Testis (tissue), 3 donors: ENCODE measurements around the gene SFRP2. TPM values are rescaled to one million over a fixed set of nuclear protein-coding genes. Genes with fewer than 3 reads are reported as not detected.

Experiments used
- DNase-seq: peaks from one replicate; pipeline ENCODE4 v3.0.0-alpha.2; 2019
- H3K27ac ChIP-seq, 2 donors: fragments of 200-600 bp; sonication (generic); one replicate each; pipeline ENCODE4 v1.5.1; 2019
- H3K27me3 ChIP-seq: fragments of 200-600 bp; sonication (generic); one replicate; pipeline ENCODE4 v1.5.1; 2019
- H3K36me3 ChIP-seq: fragments of 200-600 bp; sonication (generic); one replicate; pipeline ENCODE4 v1.5.1; 2017; ENCODE audit warnings: low read depth; ENCODE audit errors: missing control alignments
- H3K4me1 ChIP-seq: fragments of 200-600 bp; sonication (generic); one replicate; pipeline ENCODE4 v1.5.1; 2019
- H3K4me3 ChIP-seq, 2 donors: fragments of 200-600 bp; sonication (generic); one replicate each; pipeline ENCODE4 v1.5.1; 2017 to 2019
- H3K9me3 ChIP-seq: fragments of 200-600 bp; sonication (generic); one replicate; pipeline ENCODE4 v1.5.1; 2017
- CTCF ChIP-seq, 3 experiments: fragments of 450-650 bp in 2 of 3; fragments of 200-600 bp in 1 of 3; sonication (generic) in 1 of 3; IDR thresholded peaks; one replicate each; pipeline ENCODE4 v1.5.1; 2016 to 2019; ENCODE audit warnings: antibody characterized with exemption in 3 of 3, mild to moderate bottlenecking in 2 of 3, moderate library complexity in 1 of 3
- POLR2A ChIP-seq: fragments of 450-650 bp; IDR thresholded peaks from one replicate; pipeline ENCODE4 v1.6.1; 2017; ENCODE audit warnings: antibody characterized with exemption, mild to moderate bottlenecking, moderate library complexity
- WGBS, 2 donors: methylation state at CpG; one replicate each; pipeline ENCODE4 v1.1.5; 2018; 5-methylcytosine and 5-hydroxymethylcytosine counted together
- intact Hi-C: fragments of 100-400 bp; cut with DNase I; formaldehyde crosslinking; loops from one replicate; pipeline ENCODE4 v1.15.1; 2023; ENCODE audit warnings: low total_unique reads
- polyA plus RNA-seq: library from polyadenylated mRNA; stranded (reverse); fragments of 350-450 nt; fragmentation: Illumina TruSeq; extraction: RNeasy Lipid Tissue Mini Kit (QIAGEN cat#74804); gene quantifications from one replicate; pipeline ENCODE4 v1.2.3, GENCODE V29; 2014; ENCODE audit warnings: low read depth, low replicate concordance; ENCODE audit not compliant: insufficient read depth
- total RNA-seq, 2 donors: library from RNA; depleted of rRNA; stranded (reverse); fragments of >200 nt; gene quantifications; one replicate each; pipeline ENCODE4 v1.2.3, GENCODE V29; 2016

Gene SFRP2
- total and polyA plus RNA-seq, 3 donors from 2014 or later: 0.39 to 65.6 (median 1.2) TPM

GRCh38 chr4:153799694-153800074, 10.8 kb upstream of the SFRP2 start:
- 31 to 46% methylated on average over 2 of the region's 2 CpGs for WGBS, 2 donors
- Histone ChIP-seq H3K27me3 (no peaks in the 10 kb centered on the region), H3K4me1 (peaks cover 5% of the 10 kb centered on the region), H3K9me3 (no peaks in the 10 kb centered on the region), H3K36me3 (no peaks in the 10 kb centered on the region), H3K4me3 (no peak overlapping the region), H3K27ac (no peak overlapping the region)
- intact Hi-C loops: no loop called here
- TF ChIP-seq POLR2A (no peak), CTCF (IDR thresholded peaks at IDR 0.05) (no peak)
- no peak for DNase-seq

GRCh38 chr4:153798901-153799693, 10.2 kb upstream of the SFRP2 start:
- H3K27me3 ChIP-seq: no peaks in the 10 kb centered on the region
- TF ChIP-seq POLR2A (no peak), CTCF (IDR thresholded peaks at IDR 0.05) (no peak)
- H3K27ac ChIP-seq: no peak overlapping the region
- H3K4me3 ChIP-seq: no peak overlapping the region
- H3K9me3 ChIP-seq: no peaks in the 10 kb centered on the region
- H3K36me3 ChIP-seq: no peaks in the 10 kb centered on the region
- 55 to 58% methylated on average over 3 of the region's 3 CpGs for WGBS, 2 donors
- intact Hi-C loops: no loop called here
- no peak for DNase-seq
- H3K4me1 ChIP-seq: peaks cover 5% of the 10 kb centered on the region

GRCh38 chr4:153798420-153798819, 9.5 kb upstream of the SFRP2 start:
- H3K36me3 ChIP-seq: no peaks in the 10 kb centered on the region
- no peak overlapping the region for H3K27ac ChIP-seq
- no peak for DNase-seq
- H3K4me3 ChIP-seq: no peak overlapping the region
- TF ChIP-seq POLR2A (no peak), CTCF (IDR thresholded peaks at IDR 0.05) (no peak)
- H3K27me3 ChIP-seq: no peaks in the 10 kb centered on the region
- intact Hi-C loops: no loop called here
- WGBS, 2 donors: 54 to 57% methylated on average over 3 of the region's 3 CpGs
- H3K4me1 ChIP-seq: peaks cover 5% of the 10 kb centered on the region
- H3K9me3 ChIP-seq: no peaks in the 10 kb centered on the region

- 77 to 85% methylated on average over 5 of the region's 5 CpGs for WGBS, 2 donors
- Histone ChIP-seq H3K4me1 (peaks cover 2% of the 10 kb centered on the region), H3K4me3 (no peak overlapping the region), H3K9me3 (no peaks in the 10 kb centered on the region), H3K27ac (no peak overlapping the region), H3K36me3 (no peaks in the 10 kb centered on the region), H3K27me3 (no peaks in the 10 kb centered on the region)
- TF ChIP-seq CTCF (IDR thresholded peaks at IDR 0.05): no peak
- no peak for TF ChIP-seq POLR2A
- intact Hi-C loops: no loop called here
- DNase-seq: no peak
These were observed 5.1 kb upstream of the SFRP2 start for GRCh38 chr4:153794006-153794405.
